ENCODE data around the gene IGSF1.

The IGSF1 gene

DNA sequence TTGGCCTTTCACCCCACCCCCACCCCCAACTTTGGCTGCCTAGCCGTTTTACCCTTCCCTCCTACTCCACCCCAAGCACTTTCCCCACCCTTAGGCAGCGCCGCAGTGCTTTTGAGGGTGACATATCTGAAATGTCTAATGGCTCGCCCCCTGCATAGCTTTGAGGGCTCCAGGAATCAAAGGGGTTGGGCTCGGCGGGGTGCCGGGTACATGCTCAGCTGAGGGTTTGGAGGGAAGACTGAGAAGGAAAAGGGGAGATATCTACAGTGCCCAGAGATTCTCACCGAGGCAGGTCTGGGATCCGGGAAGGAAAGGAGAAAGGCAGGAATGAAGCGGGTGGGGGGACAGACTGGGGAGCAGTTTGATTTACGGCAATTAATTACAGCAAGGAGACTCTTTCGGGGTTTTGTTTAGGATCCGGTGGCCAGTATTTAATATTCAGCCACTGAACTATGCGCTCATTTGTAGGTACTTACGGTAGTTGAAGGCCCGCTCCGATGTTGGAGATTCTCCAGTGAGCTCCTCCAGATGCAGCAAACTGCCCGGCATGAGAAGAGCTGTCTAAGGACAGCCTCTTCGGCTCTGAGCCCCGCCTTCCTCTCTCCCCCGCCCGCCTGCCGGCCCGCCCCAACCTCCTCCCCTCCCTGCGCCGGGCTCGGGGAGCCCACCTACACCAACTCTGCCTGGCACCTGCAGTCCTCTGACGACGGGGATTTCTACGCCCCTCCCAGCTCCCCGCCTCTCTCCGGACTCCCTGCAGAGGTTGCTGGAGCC lies at the start of gene IGSF1:
Gene IGSF1 (minus strand): TSS at position 569 of the 774 bp plus-strand sequence. CDS start 2,632 bp downstream, outside the sequence.
- no peak for DNase-seq (ENCODE audit: low read depth, low spot score)
- H3K27ac ChIP-seq: no peak within 1 kb of the TSS

DNA sequence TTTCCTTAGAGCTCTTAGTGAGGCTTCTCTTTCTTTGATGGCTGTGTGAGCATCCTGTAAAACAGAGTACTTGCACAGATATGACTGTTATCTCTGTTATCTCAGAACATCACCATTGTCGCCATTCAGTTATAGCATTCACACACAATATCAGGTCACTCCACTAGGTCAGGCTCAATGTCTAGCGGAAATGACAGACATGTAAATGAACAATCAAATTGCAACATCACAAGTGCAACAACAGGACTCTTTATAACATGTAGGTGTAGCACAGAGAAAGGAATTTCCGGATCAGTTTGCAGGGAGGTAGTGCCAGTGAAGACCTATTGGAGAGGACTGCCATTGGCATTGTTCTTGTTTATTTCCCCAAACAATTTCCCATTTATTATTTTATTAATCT lies 43.2 kb upstream of the IGSF1 start:
- no peak overlapping the region for H3K27ac ChIP-seq

DNA sequence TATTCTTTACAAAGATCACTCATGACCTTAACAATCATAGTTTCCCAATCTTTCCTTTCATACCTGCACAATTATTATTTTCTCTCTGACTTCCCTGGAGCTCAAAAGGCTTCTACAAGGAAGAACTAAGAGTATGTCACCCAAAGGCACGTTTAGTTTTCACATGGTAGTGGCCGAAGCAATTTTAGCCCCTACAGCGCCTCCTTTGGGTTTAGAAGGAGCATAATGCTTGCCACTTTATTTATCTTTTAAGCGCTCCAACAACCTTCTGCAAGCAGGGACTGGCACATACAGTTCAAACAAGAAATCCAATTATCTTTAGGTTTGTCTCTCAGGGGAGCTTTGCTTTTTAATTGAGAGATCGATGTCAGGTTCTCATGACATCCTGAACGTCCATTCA lies 42.0 kb upstream of the IGSF1 start:
- DNase-seq (ENCODE audit: low read depth, low spot score): no peak

More for the DNA sequence above, 43.2 kb upstream of the IGSF1 start:
- no peak for DNase-seq (ENCODE audit: low read depth, low spot score)

GRCh38 chrX:131330735-131331134 lies 41.6 kb upstream of the IGSF1 start:
- no peak for DNase-seq (ENCODE audit: low read depth, low spot score)
- no peak overlapping the region for H3K27ac ChIP-seq

More for the DNA sequence above, 42.0 kb upstream of the IGSF1 start:
- H3K27ac ChIP-seq: no peak overlapping the region

DNA sequence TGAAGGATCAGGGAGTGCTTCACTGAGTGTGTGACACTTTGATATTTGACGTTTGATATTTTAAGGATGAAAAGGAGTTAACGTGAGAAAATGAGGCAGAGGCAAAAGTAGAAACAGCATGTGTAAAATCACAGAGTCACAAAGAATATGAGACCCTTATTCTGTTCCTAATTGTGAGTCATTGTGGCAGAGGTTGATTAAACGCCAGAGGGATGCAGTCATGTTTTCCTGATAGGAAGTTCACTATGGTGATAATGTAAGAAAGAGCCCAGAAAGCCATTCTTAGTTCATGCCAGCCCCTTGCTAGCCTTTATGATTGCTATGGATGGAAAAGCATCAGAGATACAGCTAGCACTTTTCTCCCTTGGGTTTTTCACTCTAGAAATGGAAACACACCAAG lies 33.5 kb upstream of the IGSF1 start:
- H3K27ac ChIP-seq: no peak overlapping the region

GRCh38 chrX:131317326-131317725 lies 28.2 kb upstream of the IGSF1 start:
- DNase-seq (ENCODE audit: low read depth, low spot score): no peak
- no peak overlapping the region for H3K27ac ChIP-seq

More for the DNA sequence above, 33.5 kb upstream of the IGSF1 start:
- DNase-seq (ENCODE audit: low read depth, low spot score): no peak

- no peak for DNase-seq (ENCODE audit: low read depth, low spot score)
These were observed 27.2 kb upstream of the IGSF1 start for GRCh38 chrX:131316260-131316659.

GRCh38 chrX:131308980-131309379 lies 19.9 kb upstream of the IGSF1 start:
- no peak for DNase-seq (ENCODE audit: low read depth, low spot score)
- H3K27ac ChIP-seq: no peak overlapping the region

More at GRCh38 chrX:131316260-131316659, 27.2 kb upstream of the IGSF1 start:
- no peak overlapping the region for H3K27ac ChIP-seq

DNA sequence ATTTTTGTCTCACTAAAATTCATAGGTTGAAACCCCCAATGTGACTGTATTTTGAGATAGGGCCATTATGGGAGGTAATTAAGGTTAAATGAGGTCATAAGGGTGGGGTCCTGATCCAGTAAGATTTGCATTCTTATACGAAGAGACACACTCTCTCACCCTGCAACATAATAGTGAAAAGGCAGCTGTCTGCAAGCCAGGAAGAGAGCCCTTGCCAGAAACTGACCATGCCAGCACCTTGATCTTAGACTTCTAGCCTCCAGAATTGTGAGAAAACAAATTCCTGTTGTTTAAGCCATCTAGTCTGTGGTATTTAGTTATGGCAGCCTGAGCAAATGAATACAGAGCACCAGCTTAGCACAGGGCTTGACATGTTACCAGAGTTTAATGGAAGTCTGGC lies 17.5 kb upstream of the IGSF1 start:
- DNase-seq (ENCODE audit: low read depth, low spot score): no peak
- H3K27ac ChIP-seq: no peak overlapping the region

DNA sequence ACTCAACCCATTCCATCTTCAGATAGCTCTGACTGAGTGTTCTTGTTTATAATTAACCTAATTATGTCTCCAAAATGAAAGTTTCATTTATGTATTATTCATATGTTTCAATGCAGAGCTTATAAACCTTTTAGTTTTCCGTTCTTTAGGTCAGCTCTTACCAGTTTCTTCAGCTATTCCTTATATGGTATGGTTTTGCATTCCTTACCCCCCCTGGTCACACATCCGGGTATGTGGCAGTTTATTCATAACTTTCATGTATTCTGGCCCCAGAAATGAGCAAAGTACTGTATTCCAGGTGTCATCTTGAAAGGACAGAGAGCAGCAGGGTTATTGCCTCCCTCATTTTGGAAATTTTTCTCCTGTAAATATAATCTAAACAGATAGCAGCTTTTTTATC lies 16.8 kb upstream of the IGSF1 start:
- H3K27ac ChIP-seq: no peak overlapping the region
- DNase-seq (ENCODE audit: low read depth, low spot score): no peak

- no peak for DNase-seq (ENCODE audit: low read depth, low spot score)
- H3K27ac ChIP-seq: no peak overlapping the region
These were observed 13.6 kb upstream of the IGSF1 start for GRCh38 chrX:131302701-131303100.

DNA sequence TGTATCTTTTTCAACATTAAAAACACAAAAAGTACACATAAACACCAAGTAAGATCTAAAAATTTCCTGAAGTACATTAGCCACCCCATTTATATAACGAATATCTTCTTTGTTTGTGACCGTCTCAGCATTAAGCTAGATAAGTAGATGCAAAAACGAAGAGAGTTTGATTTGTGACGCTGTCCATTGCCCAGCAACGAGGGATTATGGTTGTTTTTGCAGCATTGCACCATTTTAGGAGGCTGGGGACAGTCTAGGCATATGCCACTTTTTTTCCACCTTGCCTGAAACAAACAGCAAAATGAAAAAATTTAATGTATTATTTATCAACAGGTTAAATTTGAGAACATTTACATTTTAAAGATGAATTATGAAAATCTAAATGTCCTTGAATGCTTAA lies 12.0 kb upstream of the IGSF1 start:
- no peak overlapping the region for H3K27ac ChIP-seq
- DNase-seq (ENCODE audit: low read depth, low spot score): no peak

- no peak overlapping the region for H3K27ac ChIP-seq
- no peak for DNase-seq (ENCODE audit: low read depth, low spot score)
These were observed 9.7 kb upstream of the IGSF1 start for GRCh38 chrX:131298846-131299245.

GRCh38 chrX:131298036-131298435 lies 8.9 kb upstream of the IGSF1 start:
- DNase-seq (ENCODE audit: low read depth, low spot score): no peak
- H3K27ac ChIP-seq: no peak overlapping the region

GRCh38 chrX:131289527-131289926 lies 421 bp upstream of the IGSF1 start:
- H3K27ac ChIP-seq: no peak overlapping the region
- no peak for DNase-seq (ENCODE audit: low read depth, low spot score)

GRCh38 chrX:131288188-131288587 lies 918 bp downstream of the IGSF1 start:
- DNase-seq (ENCODE audit: low read depth, low spot score): no peak
- no peak overlapping the region for H3K27ac ChIP-seq

DNA sequence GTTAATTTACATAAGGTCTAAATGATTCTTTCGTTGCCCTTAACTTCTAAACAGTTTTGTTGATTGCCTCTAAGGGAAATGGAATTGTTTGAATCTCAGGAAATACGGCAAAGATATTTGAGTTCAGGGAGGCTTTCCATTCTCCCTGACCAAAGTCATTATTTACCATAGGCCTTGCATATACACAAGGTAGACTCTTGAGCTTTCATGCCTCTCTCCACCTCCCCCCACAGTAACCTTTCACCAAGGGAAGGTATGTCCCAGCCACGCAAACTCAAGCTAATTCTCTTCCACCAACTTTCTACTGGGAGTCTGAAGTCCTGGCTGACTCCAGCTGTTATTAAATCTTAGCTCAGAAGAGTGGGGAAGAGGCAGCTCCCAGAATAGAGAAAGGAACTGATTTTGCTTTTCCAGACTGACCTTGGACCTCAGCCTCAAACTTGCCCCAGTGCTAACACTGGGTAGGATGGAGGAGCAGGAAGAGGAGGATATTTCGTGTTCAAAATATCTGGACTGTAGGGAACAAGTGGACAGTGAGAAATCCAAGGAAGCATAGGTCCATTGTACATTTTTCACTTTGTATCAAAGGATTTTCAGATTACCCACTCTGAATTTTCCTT lies 1.4 kb downstream of the IGSF1 start:
- DNase-seq (ENCODE audit: low read depth, low spot score): no peak
- H3K27ac ChIP-seq: no peak overlapping the region

DNA sequence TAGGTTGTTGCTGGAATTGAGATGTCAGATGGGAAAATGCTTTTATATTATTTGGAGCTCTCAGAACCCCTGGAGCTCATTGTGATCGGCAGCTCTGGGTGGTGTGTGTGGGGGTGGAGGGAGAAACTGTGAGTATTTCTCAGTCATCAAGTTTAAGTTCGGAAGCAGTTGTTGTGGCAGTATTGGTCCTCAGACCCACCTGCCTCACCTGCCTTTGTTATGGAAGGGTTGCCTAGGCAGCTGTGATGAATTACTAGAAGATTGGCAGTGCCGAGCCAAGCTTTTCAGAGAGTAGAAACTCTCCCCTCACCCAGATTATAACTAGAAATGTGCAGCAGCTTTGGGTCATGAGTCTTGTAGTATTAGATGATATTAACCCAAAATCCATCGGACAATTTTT lies 9.5 kb downstream of the IGSF1 start:
- DNase-seq (ENCODE audit: low read depth, low spot score): no peak
- H3K27ac ChIP-seq: no peak overlapping the region

DNA sequence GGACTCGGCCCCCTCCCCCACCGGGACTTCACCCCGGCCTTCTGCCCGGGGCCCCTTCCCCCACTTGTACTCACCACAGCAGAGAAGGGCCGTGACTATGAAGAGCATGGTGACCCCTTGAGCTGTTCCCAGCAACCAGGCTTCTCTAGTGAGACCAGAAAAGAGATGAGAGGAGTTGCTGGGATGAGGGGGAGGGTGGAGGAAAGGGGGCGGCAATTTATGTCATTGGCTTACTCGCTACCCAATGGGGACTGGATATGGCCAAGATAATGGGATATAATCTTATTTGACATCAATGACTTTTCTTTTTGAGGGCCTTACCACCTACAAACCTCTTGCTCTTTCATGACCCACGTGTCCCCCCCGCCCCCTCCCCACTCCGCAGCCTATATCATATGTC lies 9.9 kb downstream of the IGSF1 start:
- DNase-seq (ENCODE audit: low read depth, low spot score): no peak
- no peak overlapping the region for H3K27ac ChIP-seq

GRCh38 chrX:131277543-131278136 lies 11.5 kb downstream of the IGSF1 start:
- DNase-seq (ENCODE audit: low read depth, low spot score): no peak
- no peak overlapping the region for H3K27ac ChIP-seq

GRCh38 chrX:131273011-131273410 lies 16.1 kb downstream of the IGSF1 start:
- DNase-seq (ENCODE audit: low read depth, low spot score): no peak
- no peak overlapping the region for H3K27ac ChIP-seq
